H9 (cell line): ENCODE data around the gene NOP16. TPM values are rescaled to one million over a fixed set of nuclear protein-coding genes. Genes with fewer than 3 reads are reported as not detected.

Experiments
- DNase-seq: peaks from one replicate; pipeline ENCODE4 v3.0.0-alpha.2; 2017
- H2AFZ ChIP-seq: one replicate; pipeline ENCODE4 v1.6.1; 2013; ENCODE audit warnings: mild to moderate bottlenecking, low read length, control low read depth, moderate library complexity
- H2AK5ac ChIP-seq: 2 replicates; pipeline ENCODE4 v1.6.1; 2013; ENCODE audit warnings: low read length, control low read depth, mixed read lengths; ENCODE audit not compliant: insufficient read length
- H2BK120ac ChIP-seq: one replicate; pipeline ENCODE4 v1.6.1; 2013; ENCODE audit warnings: low read depth, mild to moderate bottlenecking, low read length, control low read depth, inconsistent platforms; ENCODE audit not compliant: poor library complexity, severe bottlenecking
- H2BK12ac ChIP-seq: 2 replicates; pipeline ENCODE4 v1.6.1; 2013; ENCODE audit warnings: low read length, control low read depth, mixed read lengths, low read depth; ENCODE audit not compliant: insufficient read length
- H2BK15ac ChIP-seq: 2 replicates; pipeline ENCODE4 v1.6.1; 2013; ENCODE audit warnings: low read depth, low read length, control low read depth
- H2BK20ac ChIP-seq: one replicate; pipeline ENCODE4 v1.6.1; 2013; ENCODE audit warnings: low read depth, mild to moderate bottlenecking, low read length, control low read depth, inconsistent platforms; ENCODE audit not compliant: poor library complexity, severe bottlenecking
- H2BK5ac ChIP-seq: 2 replicates; pipeline ENCODE4 v1.6.1; 2013; ENCODE audit warnings: low read length, control low read depth, mixed read lengths; ENCODE audit not compliant: insufficient read length
- H3K14ac ChIP-seq: 2 replicates; pipeline ENCODE4 v1.6.1; 2013; ENCODE audit warnings: low read length, control low read depth; ENCODE audit not compliant: insufficient read depth
- H3K18ac ChIP-seq: 2 replicates; pipeline ENCODE4 v1.6.1; 2013; ENCODE audit warnings: low read depth, mild to moderate bottlenecking, mixed read lengths, low read length, control low read depth; ENCODE audit not compliant: insufficient read length
- H3K23ac ChIP-seq: 2 replicates; pipeline ENCODE4 v1.6.1; 2013; ENCODE audit warnings: low read length, control low read depth, mixed read lengths, low read depth; ENCODE audit not compliant: insufficient read length
- H3K23me2 ChIP-seq: 2 replicates; pipeline ENCODE4 v1.6.1; 2013; ENCODE audit warnings: low read depth, mild to moderate bottlenecking, mixed read lengths, low read length, control low read depth; ENCODE audit not compliant: insufficient read length, poor library complexity, severe bottlenecking
- H3K27ac ChIP-seq: 2 replicates; pipeline ENCODE4 v1.5.1; 2013; ENCODE audit warnings: low read length, control low read depth, mixed read lengths, low read depth; ENCODE audit not compliant: insufficient read length
- H3K27me3 ChIP-seq: 2 replicates; pipeline ENCODE4 v1.6.1; 2013; ENCODE audit warnings: low read length, control low read depth, inconsistent platforms; ENCODE audit not compliant: insufficient read depth
- H3K4ac ChIP-seq: 2 replicates; pipeline ENCODE4 v1.6.1; 2013; ENCODE audit warnings: low read depth, mild to moderate bottlenecking, control low read depth, inconsistent platforms, low read length, moderate library complexity
- H3K4me1 ChIP-seq: 2 replicates; pipeline ENCODE4 v1.6.1; 2013; ENCODE audit warnings: low read length, control low read depth, inconsistent platforms; ENCODE audit not compliant: insufficient read depth
- H3K4me2 ChIP-seq: 2 replicates; pipeline ENCODE4 v1.6.1; 2013; ENCODE audit warnings: low read length, control low read depth, mixed read lengths; ENCODE audit not compliant: insufficient read length, insufficient read depth
- H3K56ac ChIP-seq: 2 replicates; pipeline ENCODE4 v1.6.1; 2013; ENCODE audit warnings: low read depth, mild to moderate bottlenecking, mixed read lengths, low read length, control low read depth; ENCODE audit not compliant: insufficient read length
- H3K79me1 ChIP-seq: 2 replicates; pipeline ENCODE4 v1.6.1; 2013; ENCODE audit warnings: low read depth, mild to moderate bottlenecking, moderate library complexity, low read length, control low read depth, inconsistent platforms; ENCODE audit not compliant: insufficient read depth, poor library complexity, severe bottlenecking
- H3K79me2 ChIP-seq: 2 replicates; pipeline ENCODE4 v1.6.1; 2013; ENCODE audit warnings: low read length, control low read depth, inconsistent platforms; ENCODE audit not compliant: insufficient read depth
- H3K9ac ChIP-seq: 2 replicates; pipeline ENCODE4 v1.6.1; 2013; ENCODE audit warnings: low read length, control low read depth, mixed read lengths; ENCODE audit not compliant: insufficient read length; ENCODE audit errors: extremely low read depth
- H3K9me3 ChIP-seq: one replicate; pipeline ENCODE4 v1.6.1; 2013; ENCODE audit warnings: low read depth, low read length, inconsistent platforms; ENCODE audit not compliant: control insufficient read depth
- H3T11ph ChIP-seq: one replicate; pipeline ENCODE4 v1.6.1; 2013; ENCODE audit warnings: mild to moderate bottlenecking, low read length, control low read depth, inconsistent platforms
- H4K20me1 ChIP-seq: one replicate; pipeline ENCODE4 v1.6.1; 2013; ENCODE audit not compliant: control insufficient read depth, insufficient read length, insufficient read depth
- H4K5ac ChIP-seq: 2 replicates; pipeline ENCODE4 v1.6.1; 2013; ENCODE audit warnings: low read depth, mild to moderate bottlenecking, mixed read lengths, low read length, control low read depth; ENCODE audit not compliant: insufficient read length
- H4K8ac ChIP-seq: replicated peaks from 2 replicates; pipeline ENCODE4 v1.6.1; 2013; ENCODE audit warnings: low read length, control low read depth, mixed read lengths, low read depth; ENCODE audit not compliant: insufficient read length
- H4K91ac ChIP-seq: 2 replicates; pipeline ENCODE4 v1.6.1; 2013; ENCODE audit warnings: low read depth, mild to moderate bottlenecking, moderate library complexity, mixed read lengths, low read length, control low read depth; ENCODE audit not compliant: insufficient read length
- H3K27ac Mint-ChIP-seq, 3 experiments: 2 replicates in 2 of 3; 3 replicates in 1 of 3; pipeline ENCODE4 v1.8.0; 2020 to 2021; ENCODE audit warnings: mixed read lengths in 3 of 3, mild to moderate bottlenecking in 1 of 3, moderate library complexity in 1 of 3
- H3K27me3 Mint-ChIP-seq: 2 replicates; pipeline ENCODE4 v1.8.0; 2021; ENCODE audit warnings: low read depth, mild to moderate bottlenecking, moderate library complexity, mixed read lengths
- H3K36me3 Mint-ChIP-seq, 3 experiments: 2 replicates in 2 of 3; 3 replicates in 1 of 3; pipeline ENCODE4 v1.8.0; 2020 to 2021; ENCODE audit warnings: low read depth in 3 of 3, mixed read lengths in 3 of 3; ENCODE audit not compliant: insufficient read depth in 1 of 3
- H3K4me1 Mint-ChIP-seq, 2 experiments: 2 replicates each; pipeline ENCODE4 v1.8.0; 2020; ENCODE audit warnings: mixed read lengths in 2 of 2
- H3K4me3 Mint-ChIP-seq, 2 experiments: 2 replicates in 1 of 2; 3 replicates in 1 of 2; pipeline ENCODE4 v1.8.0; 2020 to 2021; ENCODE audit warnings: mild to moderate bottlenecking in 2 of 2, mixed read lengths in 2 of 2, moderate library complexity in 1 of 2
- H3K9me3 Mint-ChIP-seq, 2 experiments: 2 replicates in 1 of 2; 3 replicates in 1 of 2; pipeline ENCODE4 v1.8.0; 2020; ENCODE audit warnings: mild to moderate bottlenecking in 2 of 2, mixed read lengths in 2 of 2, moderate library complexity in 1 of 2
- WGBS: extraction: QIAGEN DNeasy Blood & Tissue Kit; methylation state at CpG from one replicate; pipeline ENCODE4 v1.1.7; 2013; ENCODE audit warnings: missing lambda C conversion rate, low lambda C conversion rate, mixed read lengths; ENCODE audit not compliant: insufficient read length; ENCODE audit errors: extremely low coverage; 5-methylcytosine and 5-hydroxymethylcytosine counted together
- long read RNA-seq: library from polyadenylated mRNA; unstranded; transcript quantifications from one replicate; pipeline ENCODE4 v2.0.0, GENCODE V29; 2020
- total RNA-seq: library from RNA; stranded (reverse); gene quantifications from 2 replicates; pipeline ENCODE4 v1.2.1, GENCODE V29; 2021
- TF ChIP-seq, protein P1 (sequence below): fragments of 200-600 bp; sonication (generic); conservative IDR thresholded peaks from 3 replicates; pipeline ENCODE4 v1.8.0; 2021; ENCODE audit warnings: antibody characterized with exemption, mild to moderate bottlenecking

NOP16 gene, protein sequence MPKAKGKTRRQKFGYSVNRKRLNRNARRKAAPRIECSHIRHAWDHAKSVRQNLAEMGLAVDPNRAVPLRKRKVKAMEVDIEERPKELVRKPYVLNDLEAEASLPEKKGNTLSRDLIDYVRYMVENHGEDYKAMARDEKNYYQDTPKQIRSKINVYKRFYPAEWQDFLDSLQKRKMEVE
- total RNA-seq = 104 and 114 TPM in 2 replicates
- long read RNA-seq, transcript NOP16-211 (5 exons, 954 nt) = minor isoform, 14 of 204 reads
- long read RNA-seq, transcript NOP16-207 (5 exons, 1,258 nt) = major isoform, 117 of 204 reads
- long read RNA-seq, transcript NOP16-205 (4 exons, 1,000 nt) = minor isoform, 37 of 204 reads
- long read RNA-seq, transcript NOP16-203 (4 exons, 582 nt) = minor isoform, 5 of 204 reads
- long read RNA-seq, partial matches to known transcripts = 15 of 204 reads
- long read RNA-seq, other reads (novel, unspliced or antisense) = 14 of 204 reads

DNA sequence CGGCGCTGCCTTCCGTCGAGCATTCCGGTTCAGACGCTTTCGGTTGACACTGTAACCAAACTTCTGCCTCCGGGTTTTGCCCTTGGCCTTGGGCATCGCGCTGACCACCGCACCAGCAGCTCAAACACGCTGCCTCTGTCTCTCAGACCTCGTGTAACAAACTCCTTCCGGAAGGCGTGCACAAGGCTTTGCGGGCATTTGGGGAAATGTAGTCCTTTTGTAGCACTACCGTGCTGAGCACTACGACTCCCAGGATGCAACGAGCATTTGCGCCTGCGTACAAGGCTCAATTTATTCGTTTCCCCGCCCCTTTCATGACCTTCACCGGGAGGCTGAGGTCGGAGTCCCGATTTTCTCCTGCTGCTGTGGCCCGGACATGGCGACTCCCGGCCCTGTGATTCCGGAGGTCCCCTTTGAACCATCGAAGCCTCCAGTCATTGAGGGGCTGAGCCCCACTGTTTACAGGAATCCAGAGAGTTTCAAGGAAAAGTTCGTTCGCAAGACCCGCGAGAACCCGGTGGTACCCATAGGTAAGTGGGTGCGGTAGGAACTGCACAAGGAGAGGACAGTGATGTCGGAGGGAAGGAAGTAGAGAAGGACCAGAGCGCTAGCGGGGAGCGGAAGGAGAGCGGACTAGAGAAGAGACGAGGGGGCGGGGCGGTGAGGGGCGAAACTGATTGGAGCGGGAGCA, at the start of gene NOP16, which contains the start of gene HIGD2A:
NOP16 (minus strand) TSS at position 155 of the 691 bp plus-strand sequence; CDS start at position 96, 59 bp downstream.
HIGD2A (plus strand) TSS at position 308 of the 691 bp plus-strand sequence; CDS start at position 377, 69 bp downstream.
- Mint-ChIP-seq H3K9me3 (peaks cover 0 to 3% of the 10 kb centered on the region in 2 experiments; a peak in 1 of 5 replicates), H3K4me1 (peaks cover 12% of the 10 kb centered on the region in 2 experiments), H3K4me3 (peak within 1 kb of the TSS; percentile 97 to 99), H3K27ac (peak within 1 kb of the TSS; percentile 100), H3K36me3 (peaks cover 30 to 51% (median 36%) of the 10 kb centered on the region in 3 experiments), H3K27me3 (no peaks in the 10 kb centered on the region)
- Histone ChIP-seq H3K18ac (peak within 1 kb of the TSS; percentile 73), H3K27me3 (no peaks in the 10 kb centered on the region), H3K9ac (peak within 1 kb of the TSS; percentile 77), H3K27ac (peak within 1 kb of the TSS; percentile 0), H3K4ac (no peak within 1 kb of the TSS), H4K91ac (no peak within 1 kb of the TSS), H3K4me1 (no peaks in the 10 kb centered on the region), H3K56ac (no peak within 1 kb of the TSS), H3K23ac (no peak within 1 kb of the TSS), H2AK5ac (no peak within 1 kb of the TSS), H3K9me3 (no peaks in the 10 kb centered on the region), H4K8ac (no peak within 1 kb of the TSS), H4K5ac (no peak within 1 kb of the TSS), H3T11ph (no peak within 1 kb of the TSS), H2BK120ac (no peak within 1 kb of the TSS), H2AFZ (no peak within 1 kb of the TSS), H3K14ac (peak within 1 kb of the TSS; percentile 55; the same call in 1 of the 2 replicates), H3K23me2 (peaks cover 7% of the 10 kb centered on the region), H3K4me2 (peak within 1 kb of the TSS; percentile 89), H3K79me1 (no peaks in the 10 kb centered on the region), H2BK12ac (no peak within 1 kb of the TSS), H3K79me2 (peaks cover 8% of the 10 kb centered on the region; the same call in 1 of the 2 replicates), H2BK5ac (no peak within 1 kb of the TSS), H2BK15ac (no peak within 1 kb of the TSS), H4K20me1 (no peaks in the 10 kb centered on the region), H2BK20ac (no peak within 1 kb of the TSS)
- no CpG with 5 or more reads among the region's 47 CpGs for WGBS
- TF ChIP-seq, protein P1, sequence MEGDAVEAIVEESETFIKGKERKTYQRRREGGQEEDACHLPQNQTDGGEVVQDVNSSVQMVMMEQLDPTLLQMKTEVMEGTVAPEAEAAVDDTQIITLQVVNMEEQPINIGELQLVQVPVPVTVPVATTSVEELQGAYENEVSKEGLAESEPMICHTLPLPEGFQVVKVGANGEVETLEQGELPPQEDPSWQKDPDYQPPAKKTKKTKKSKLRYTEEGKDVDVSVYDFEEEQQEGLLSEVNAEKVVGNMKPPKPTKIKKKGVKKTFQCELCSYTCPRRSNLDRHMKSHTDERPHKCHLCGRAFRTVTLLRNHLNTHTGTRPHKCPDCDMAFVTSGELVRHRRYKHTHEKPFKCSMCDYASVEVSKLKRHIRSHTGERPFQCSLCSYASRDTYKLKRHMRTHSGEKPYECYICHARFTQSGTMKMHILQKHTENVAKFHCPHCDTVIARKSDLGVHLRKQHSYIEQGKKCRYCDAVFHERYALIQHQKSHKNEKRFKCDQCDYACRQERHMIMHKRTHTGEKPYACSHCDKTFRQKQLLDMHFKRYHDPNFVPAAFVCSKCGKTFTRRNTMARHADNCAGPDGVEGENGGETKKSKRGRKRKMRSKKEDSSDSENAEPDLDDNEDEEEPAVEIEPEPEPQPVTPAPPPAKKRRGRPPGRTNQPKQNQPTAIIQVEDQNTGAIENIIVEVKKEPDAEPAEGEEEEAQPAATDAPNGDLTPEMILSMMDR = no peak
- DNase-seq = peak; percentile 99
